Stimulated activated naive B cell treated with anti-CD40 and anti-IgM and Interleukin-4, amounts not matched to agents 10 μg/mL and 1 μg/mL and 100 μg/mL, for 72 hours (primary cell): ENCODE measurements around the gene ZNF569.
"Not testable (repeated sequence)": the region's sequence is repeated elsewhere in the genome, so short reads cannot be mapped to it uniquely, and the experiment has no call there.

ENCODE experiments used
- ATAC-seq, 2 donors: fragments of 150-1000 bp; cut with Tn5 transposase; replicated peaks; 2 replicates each; pipeline ENCODE4 v1.10.0; 2021; ENCODE audit warnings: moderate library complexity in 1 of 2
- DNase-seq: peaks from one replicate; pipeline ENCODE4 v3.0.0; 2021
- H3K27ac Mint-ChIP-seq: one replicate; pipeline ENCODE4 v1.8.0; 2022; ENCODE audit warnings: mild to moderate bottlenecking, mixed read lengths
- H3K27me3 Mint-ChIP-seq, 2 donors: one replicate each; pipeline ENCODE4 v1.8.0; 2022; ENCODE audit warnings: mixed read lengths in 2 of 2
- H3K36me3 Mint-ChIP-seq, 2 donors: one replicate each; pipeline ENCODE4 v1.8.0; 2022; ENCODE audit warnings: mixed read lengths in 2 of 2, mild to moderate bottlenecking in 1 of 2
- H3K4me1 Mint-ChIP-seq, 2 donors: one replicate each; pipeline ENCODE4 v1.8.0; 2022; ENCODE audit warnings: mixed read lengths in 2 of 2, mild to moderate bottlenecking in 1 of 2
- H3K4me3 Mint-ChIP-seq, 2 donors: one replicate each; pipeline ENCODE4 v1.8.0; 2022; ENCODE audit warnings: mild to moderate bottlenecking in 2 of 2, mixed read lengths in 2 of 2, moderate library complexity in 1 of 2
- H3K9me3 Mint-ChIP-seq, 2 donors: one replicate each; pipeline ENCODE4 v1.8.0; 2022; ENCODE audit warnings: mixed read lengths in 2 of 2, mild to moderate bottlenecking in 1 of 2

ZNF569 gene

DNA sequence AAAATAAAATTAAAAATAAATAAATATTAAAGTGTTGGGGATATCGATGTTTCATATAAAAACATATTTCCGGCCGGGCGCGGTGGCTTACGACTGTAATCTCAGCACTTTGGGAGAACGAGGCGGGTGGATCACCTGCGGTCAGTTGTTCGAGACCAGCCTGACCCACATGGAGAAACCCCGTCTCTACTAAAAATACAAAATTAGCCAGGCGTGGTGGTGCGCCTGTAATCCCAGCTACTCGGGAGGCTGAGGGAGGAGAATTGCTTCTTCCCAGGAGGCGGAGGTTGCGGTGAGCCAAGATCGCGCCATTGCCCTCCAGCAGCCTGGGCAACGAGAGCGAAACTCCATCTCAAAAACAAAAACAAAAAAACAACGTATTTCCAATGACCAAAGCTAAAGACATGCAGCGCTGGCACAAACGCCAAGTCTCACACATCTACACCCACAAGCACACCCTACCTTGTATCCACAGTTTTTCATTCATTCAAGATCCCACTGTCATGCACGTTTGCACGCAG lies 907 bp downstream of the ZNF569 start:
- Mint-ChIP-seq H3K4me3 (peak overlapping the region; percentile 84 to 100), H3K27me3 (no peaks in the 10 kb centered on the region), H3K36me3 (peaks cover 16 to 30% of the 10 kb centered on the region in 2 donors), H3K4me1 (peaks cover 22% of the 10 kb centered on the region in 2 donors), H3K27ac (peak overlapping the region; percentile 100), H3K9me3 (peaks cover 10 to 11% of the 10 kb centered on the region in 2 donors)
- ATAC-seq: no peak
- no peak for DNase-seq

DNA sequence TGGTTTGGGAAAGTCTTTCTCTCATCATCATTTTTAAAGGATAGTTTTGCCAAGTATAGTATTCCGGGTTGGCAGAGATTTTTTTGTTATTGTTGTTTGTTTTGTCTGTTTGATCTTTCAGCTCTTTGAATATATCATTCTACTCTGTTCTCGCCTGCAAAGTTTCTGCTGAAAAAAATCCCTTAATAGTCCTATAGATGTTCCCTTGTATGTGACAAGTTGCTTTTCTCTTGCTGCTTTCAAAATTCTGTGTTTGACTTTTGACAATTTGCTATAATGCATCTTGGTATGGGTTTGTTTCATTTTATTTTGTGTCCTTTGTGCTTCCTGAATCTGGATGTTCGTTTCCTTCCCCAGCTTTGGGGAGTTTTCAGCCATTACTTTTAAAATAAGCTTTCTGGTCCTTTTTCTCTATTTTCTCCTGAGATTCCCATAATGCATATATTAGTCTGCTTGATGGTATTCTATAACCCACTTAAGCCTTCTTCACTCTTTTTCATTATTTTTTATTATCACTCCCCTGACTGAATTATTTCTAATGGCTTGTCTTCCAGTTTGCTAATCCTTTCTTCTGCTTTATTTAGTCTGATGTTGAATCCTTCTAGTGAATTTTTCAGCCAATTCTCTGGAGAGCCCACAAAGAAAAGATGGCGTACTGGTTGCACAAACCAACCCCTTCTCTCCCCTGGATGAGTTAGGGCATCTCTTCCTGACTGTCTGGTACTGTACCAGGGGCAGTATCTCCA lies 14.6 kb downstream of the ZNF569 start:
- no peak for ATAC-seq
- no peaks in the 10 kb centered on the region for H3K27me3 Mint-ChIP-seq
- no peaks in the 10 kb centered on the region for H3K4me1 Mint-ChIP-seq
- no peak overlapping the region for H3K4me3 Mint-ChIP-seq
- no peak overlapping the region for H3K27ac Mint-ChIP-seq
- peaks cover 46 to 61% of the 10 kb centered on the region in 2 donors for H3K9me3 Mint-ChIP-seq
- H3K36me3 Mint-ChIP-seq: peaks cover 65 to 75% of the 10 kb centered on the region in 2 donors
- DNase-seq: no peak

DNA sequence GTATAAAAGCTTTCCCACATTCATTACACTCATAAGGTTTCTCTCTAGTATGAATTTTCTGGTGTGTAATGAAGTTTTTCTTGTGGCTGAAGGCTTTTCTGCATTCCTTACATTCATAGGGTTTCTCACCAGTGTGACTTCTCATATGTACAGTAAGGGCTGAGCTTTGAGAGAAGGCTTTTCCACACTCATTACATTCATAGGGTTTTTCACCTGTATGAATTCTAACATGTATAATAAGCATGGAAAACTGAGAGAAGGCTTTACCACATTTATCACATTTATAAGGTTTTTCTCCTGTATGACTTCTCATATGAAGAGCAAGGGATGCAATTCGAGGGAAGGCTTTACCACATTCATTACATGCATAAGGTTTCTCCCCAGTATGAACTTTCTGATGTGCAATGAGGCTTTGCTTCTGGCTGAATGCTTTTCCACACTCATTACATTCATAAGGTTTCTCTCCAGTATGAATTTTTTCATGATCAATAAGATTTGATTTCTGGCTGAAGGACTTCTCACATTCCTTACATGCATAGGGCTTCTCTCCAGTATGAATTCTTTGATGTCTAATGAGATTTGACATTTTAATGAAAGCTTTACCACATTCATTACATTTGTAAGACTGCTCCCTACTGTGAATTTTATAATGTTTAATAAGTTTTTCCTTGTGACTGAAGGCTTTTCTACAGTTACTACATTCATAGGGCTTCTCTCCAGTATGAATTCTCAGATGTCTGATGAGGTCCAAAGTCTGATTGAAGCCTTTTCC lies 53.7 kb downstream of the ZNF569 start:
- DNase-seq: no peak
- Mint-ChIP-seq H3K27ac (no peak overlapping the region), H3K9me3 (peaks cover 21 to 26% of the 10 kb centered on the region in 2 donors), H3K4me1 (no peaks in the 10 kb centered on the region), H3K27me3 (no peaks in the 10 kb centered on the region), H3K36me3 (peaks cover 52 to 74% of the 10 kb centered on the region in 2 donors), H3K4me3 (no peak overlapping the region)
- no peak for ATAC-seq

DNA sequence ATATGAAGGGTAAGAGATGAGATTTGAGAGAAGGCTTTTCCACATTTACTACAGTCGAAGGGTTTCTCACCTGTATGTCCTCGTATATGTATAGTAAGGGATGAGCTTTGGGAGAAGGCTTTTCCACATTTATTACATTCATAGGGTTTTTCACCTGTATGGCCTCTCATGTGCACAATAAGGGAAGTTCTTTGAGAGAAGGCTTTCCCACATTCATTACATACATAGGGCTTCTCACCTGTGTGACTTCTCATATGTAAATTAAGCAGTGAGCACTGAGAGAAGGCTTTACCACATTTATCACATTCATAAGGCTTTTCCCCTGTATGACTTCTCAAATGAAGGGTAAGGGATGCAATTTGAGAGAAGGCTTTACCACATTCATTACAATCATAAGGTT lies 54.5 kb downstream of the ZNF569 start:
- Mint-ChIP-seq H3K27me3 (no peaks in the 10 kb centered on the region), H3K36me3 (peaks cover 48 to 69% of the 10 kb centered on the region in 2 donors), H3K9me3 (peaks cover 19 to 22% of the 10 kb centered on the region in 2 donors), H3K27ac (no peak overlapping the region), H3K4me3 (no peak overlapping the region), H3K4me1 (no peaks in the 10 kb centered on the region)
- DNase-seq (no peak), ATAC-seq (no peak)

DNA sequence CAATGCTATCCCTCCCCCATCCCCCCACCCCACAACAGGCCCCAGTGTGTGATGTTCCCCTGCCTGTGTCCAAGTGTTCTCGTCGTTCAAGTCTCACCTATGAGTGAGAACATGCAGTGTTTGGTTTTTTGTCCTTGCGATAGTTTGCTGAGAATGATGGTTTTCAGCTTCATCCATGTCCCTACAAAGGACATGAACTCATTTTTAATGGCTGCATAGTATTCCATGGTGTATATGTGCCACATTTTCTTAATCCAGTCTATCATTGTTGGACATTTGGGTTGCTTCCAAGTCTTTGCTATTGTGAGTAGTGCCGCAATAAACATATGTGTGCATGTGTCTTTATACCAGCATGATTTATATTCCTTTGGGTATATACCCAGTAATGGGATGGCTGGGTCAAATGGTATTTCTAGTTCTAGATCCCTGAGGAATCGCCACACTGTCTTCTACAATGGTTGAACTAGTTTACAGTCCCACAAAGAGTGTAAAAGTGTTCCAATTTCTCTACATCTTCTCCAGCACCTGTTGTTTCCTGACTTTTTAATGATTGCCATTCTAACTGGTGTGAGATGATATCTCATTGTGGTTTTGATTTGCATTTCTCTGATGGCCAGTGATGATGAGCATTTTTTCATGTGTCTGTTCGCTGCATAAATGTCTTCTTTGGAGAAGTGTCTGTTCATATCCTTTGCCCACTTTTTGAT lies 61.0 kb downstream of the ZNF569 start:
- H3K4me3 Mint-ChIP-seq, H3K27me3 Mint-ChIP-seq, ATAC-seq, H3K27ac Mint-ChIP-seq, DNase-seq, H3K4me1 Mint-ChIP-seq: not testable (repeated sequence)
- Mint-ChIP-seq H3K36me3 (peaks cover 15 to 32% of the 10 kb centered on the region in 2 donors), H3K9me3 (peaks cover 19 to 46% of the 10 kb centered on the region in 2 donors)

DNA sequence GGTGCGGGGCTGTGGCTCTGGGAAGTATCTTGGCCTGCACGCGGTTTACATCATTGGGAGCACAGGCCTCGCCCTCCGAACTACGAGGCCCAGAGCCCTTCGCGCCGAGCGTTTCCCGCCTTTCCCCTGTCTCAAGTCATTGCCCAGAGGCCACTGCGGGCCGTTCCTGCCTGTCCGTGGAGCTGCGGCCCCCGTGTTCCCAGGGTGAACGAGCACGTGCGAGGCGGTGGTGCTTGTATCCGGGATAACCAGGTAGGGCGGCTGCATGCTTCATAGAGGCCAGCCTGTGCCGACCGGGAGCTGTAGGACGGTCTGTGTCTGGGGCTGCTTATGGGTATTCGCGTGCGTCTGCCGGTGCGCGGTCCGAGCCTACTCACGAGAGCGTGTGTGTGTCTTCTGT lies 63.8 kb downstream of the ZNF569 start:
- ATAC-seq: no peak
- peak overlapping the region in 1 of 2 donors; percentile 14 for H3K4me3 Mint-ChIP-seq

DNA sequence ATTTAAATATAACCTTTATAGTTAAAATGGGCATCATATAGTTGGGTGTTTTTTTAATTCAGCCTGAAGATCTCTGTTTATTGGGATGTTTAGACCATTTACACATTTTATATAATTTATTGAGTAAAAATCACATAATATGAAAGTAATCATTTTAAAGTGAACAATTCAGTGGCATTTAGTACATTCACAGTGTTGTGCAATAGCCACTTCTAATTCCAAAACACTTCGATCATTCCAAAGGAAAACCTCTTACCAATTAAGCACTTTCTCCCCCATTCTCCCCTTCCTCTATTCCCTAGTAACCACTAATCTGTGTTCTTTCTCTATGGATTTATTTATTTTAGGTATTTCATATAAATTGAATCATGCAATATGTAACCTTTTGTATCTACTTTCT lies 66.2 kb downstream of the ZNF569 start:
- Mint-ChIP-seq H3K36me3 (peaks cover 19 to 20% of the 10 kb centered on the region in 2 donors), H3K9me3 (peaks cover 31 to 53% of the 10 kb centered on the region in 2 donors), H3K27ac (no peak overlapping the region), H3K4me3 (no peak overlapping the region), H3K4me1 (no peaks in the 10 kb centered on the region), H3K27me3 (no peaks in the 10 kb centered on the region)
- no peak for ATAC-seq
- no peak for DNase-seq

More for the DNA sequence above, 63.8 kb downstream of the ZNF569 start:
- peaks cover 21 to 24% of the 10 kb centered on the region in 2 donors for H3K36me3 Mint-ChIP-seq
- H3K27me3 Mint-ChIP-seq: no peaks in the 10 kb centered on the region
- peaks cover 27 to 53% of the 10 kb centered on the region in 2 donors for H3K9me3 Mint-ChIP-seq
- no peak overlapping the region for H3K27ac Mint-ChIP-seq
- H3K4me1 Mint-ChIP-seq: no peaks in the 10 kb centered on the region
- no peak for DNase-seq

DNA sequence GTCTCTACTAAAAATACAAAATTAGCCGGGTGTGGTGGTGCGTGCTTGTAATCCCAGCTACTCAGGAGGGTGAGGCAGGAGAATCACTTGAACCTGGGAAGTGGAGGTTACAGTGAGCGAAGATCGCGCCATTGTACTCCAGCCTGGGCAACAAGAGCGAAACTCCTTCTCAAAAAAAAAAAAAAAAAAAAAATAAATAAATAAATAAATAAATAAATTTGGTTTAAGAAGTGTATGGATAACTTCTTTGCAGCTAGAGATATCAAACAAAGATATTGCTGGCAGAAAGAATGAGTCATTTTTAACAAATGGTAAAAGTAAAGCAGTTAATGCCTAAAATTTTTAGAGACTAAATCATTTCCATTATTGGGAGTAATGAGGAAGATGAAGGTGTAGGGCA lies 75.8 kb downstream of the ZNF569 start:
- not testable (repeated sequence) for ATAC-seq, DNase-seq, H3K27me3 Mint-ChIP-seq, H3K4me1 Mint-ChIP-seq, H3K27ac Mint-ChIP-seq
- Mint-ChIP-seq H3K4me3 (peak overlapping the region in 1 of 2 donors; percentile 55), H3K9me3 (peaks cover 33 to 37% of the 10 kb centered on the region in 2 donors), H3K36me3 (peaks cover 47 to 53% of the 10 kb centered on the region in 2 donors)

DNA sequence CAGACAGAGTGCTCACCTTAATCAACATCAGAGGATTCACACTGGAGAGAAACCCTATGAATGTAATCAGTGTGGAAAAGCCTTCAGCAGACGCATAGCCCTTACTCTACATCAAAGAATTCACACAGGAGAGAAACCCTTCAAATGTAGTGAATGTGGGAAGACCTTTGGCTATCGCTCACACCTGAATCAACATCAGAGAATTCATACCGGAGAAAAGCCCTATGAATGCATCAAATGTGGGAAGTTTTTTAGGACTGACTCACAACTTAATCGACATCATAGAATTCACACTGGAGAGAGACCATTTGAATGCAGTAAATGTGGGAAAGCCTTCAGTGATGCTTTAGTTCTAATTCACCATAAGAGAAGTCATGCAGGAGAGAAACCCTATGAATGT lies 78.0 kb downstream of the ZNF569 start:
- no peaks in the 10 kb centered on the region for H3K4me1 Mint-ChIP-seq
- H3K27me3 Mint-ChIP-seq: no peaks in the 10 kb centered on the region
- no peak for DNase-seq
- peaks cover 58 to 71% of the 10 kb centered on the region in 2 donors for H3K36me3 Mint-ChIP-seq
- no peak for ATAC-seq
- H3K27ac Mint-ChIP-seq: no peak overlapping the region
- H3K4me3 Mint-ChIP-seq: no peak overlapping the region
- H3K9me3 Mint-ChIP-seq: peaks cover 35 to 36% of the 10 kb centered on the region in 2 donors

DNA sequence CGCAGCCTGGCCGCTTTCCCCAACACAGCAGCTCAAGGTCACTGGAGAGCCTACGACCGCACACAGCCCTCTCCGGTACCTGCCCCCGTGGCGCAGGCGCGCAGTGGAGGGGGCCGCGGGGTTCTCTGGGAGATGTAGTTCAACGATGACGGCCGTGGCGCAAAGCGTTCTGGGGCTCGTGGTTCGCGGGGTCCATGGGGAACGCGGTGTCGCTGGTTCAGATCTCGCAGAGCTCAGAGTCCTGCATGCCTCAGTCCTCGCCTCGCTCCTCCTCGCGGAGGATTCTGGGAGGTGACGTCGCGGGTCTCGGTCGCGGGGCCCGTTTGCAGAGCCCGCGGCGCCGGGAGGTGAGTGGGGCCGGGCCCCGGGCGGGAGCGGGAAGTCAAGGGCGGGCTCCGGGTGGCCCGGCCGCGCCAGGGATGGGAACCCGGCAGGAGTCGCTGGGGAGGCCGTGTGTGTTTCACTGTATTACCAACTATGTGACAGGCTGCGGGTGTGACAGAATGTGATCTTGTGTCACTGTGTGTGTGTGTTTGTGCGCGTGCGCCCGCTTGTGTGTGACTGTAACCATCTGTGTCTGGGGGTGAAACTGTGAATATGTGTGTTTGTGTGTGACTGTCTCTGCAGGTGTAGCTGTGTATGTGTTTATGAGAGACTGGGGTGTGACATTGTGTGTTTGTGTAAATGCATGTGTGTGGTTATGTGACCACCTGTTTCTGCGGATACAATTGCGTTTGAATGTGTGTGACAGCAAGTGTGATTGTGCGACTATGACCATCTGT lies 96.2 kb downstream of the ZNF569 start, which contains the start of gene ZNF527:
Gene ZNF527, plus strand, starts transcription at position 220 of the 782 bp plus-strand sequence. CDS start 3,100 bp downstream, outside the sequence.
- peaks cover 16 to 19% of the 10 kb centered on the region in 2 donors for H3K36me3 Mint-ChIP-seq
- peaks cover 6 to 10% of the 10 kb centered on the region in 2 donors for H3K9me3 Mint-ChIP-seq
- peak within 1 kb of the TSS; percentile 96 to 99 for H3K4me3 Mint-ChIP-seq

DNA sequence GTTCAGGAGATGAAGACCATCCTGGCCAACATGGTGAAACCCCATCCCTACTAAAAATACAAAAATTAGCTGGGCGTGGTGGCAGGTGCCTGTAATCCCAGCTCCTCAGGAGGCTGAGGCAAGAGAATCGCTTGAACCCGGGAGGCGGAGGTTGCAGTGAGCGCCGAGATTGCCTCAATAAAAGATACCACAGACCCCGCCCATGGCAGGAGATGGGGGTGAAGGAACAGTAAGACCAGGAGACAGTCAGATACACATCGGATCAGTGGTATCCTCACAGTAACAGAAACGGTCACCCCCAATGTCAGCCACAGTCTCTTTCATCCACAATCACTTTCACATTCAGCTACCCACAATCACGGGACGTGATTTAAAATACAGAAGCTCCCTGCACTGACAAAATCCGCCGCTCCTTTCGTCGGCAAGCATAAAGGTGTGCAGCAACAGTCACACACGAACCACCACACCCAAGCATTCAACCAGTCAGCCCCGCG lies 96.8 kb downstream of the ZNF569 start:
- DNase-seq: not testable (repeated sequence)
- Mint-ChIP-seq H3K4me1 (peaks cover 7 to 23% of the 10 kb centered on the region in 2 donors), H3K4me3 (peak overlapping the region; percentile 96 to 99)

More for the DNA sequence above, 96.2 kb downstream of the ZNF569 start, which contains the start of gene ZNF527:
- DNase-seq (peak; percentile 98), ATAC-seq (peak; percentile 98 to 99)
- H3K27me3 Mint-ChIP-seq: no peaks in the 10 kb centered on the region
- H3K27ac Mint-ChIP-seq: peak within 1 kb of the TSS; percentile 99
- peaks cover 7 to 23% of the 10 kb centered on the region in 2 donors for H3K4me1 Mint-ChIP-seq

DNA sequence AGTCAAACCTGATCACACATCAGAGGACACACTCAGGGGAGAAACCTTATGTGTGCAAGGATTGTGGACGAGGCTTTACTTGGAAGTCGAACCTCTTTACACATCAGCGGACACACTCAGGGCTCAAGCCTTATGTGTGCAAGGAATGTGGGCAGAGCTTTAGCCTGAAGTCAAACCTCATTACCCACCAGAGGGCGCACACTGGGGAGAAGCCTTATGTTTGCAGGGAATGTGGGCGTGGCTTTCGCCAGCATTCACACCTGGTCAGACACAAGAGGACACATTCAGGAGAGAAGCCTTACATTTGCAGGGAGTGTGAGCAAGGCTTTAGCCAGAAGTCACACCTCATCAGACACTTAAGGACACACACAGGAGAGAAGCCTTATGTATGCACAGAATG lies 104.5 kb downstream of the ZNF569 start:
- ATAC-seq (no peak), DNase-seq (no peak)
- H3K27me3 Mint-ChIP-seq: no peaks in the 10 kb centered on the region
- peaks cover 30 to 31% of the 10 kb centered on the region in 2 donors for H3K9me3 Mint-ChIP-seq
- no peaks in the 10 kb centered on the region for H3K4me1 Mint-ChIP-seq
- peaks cover 64 to 79% of the 10 kb centered on the region in 2 donors for H3K36me3 Mint-ChIP-seq
- H3K27ac Mint-ChIP-seq: peak overlapping the region; percentile 86
- H3K4me3 Mint-ChIP-seq: no peak overlapping the region

More for the DNA sequence above, 96.8 kb downstream of the ZNF569 start:
- not testable (repeated sequence) for H3K27me3 Mint-ChIP-seq
- peak; percentile 40 to 41 for ATAC-seq
- peaks cover 19 to 23% of the 10 kb centered on the region in 2 donors for H3K36me3 Mint-ChIP-seq
- H3K9me3 Mint-ChIP-seq: peaks cover 11 to 12% of the 10 kb centered on the region in 2 donors
- peak overlapping the region; percentile 99 for H3K27ac Mint-ChIP-seq

DNA sequence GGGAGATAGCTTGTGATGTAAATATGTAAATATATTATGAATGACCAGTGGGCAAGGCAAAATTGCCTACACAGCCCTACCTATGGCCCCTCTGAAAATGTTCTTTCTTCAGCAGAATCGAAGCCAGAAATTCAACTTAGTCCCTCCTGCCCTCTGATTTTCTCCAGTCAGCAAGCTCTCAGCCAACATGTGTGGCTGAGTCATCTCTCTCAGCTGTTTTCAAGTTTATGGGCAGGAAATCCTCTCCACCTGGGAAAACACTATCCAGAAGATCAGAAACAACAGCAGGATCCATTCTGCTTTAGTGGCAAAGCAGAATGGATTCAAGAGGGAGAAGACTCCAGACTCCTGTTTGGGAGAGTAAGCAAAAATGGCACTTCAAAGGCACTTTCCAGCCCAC lies 105.2 kb downstream of the ZNF569 start:
- Mint-ChIP-seq H3K9me3 (peaks cover 32 to 35% of the 10 kb centered on the region in 2 donors), H3K36me3 (peaks cover 71 to 86% of the 10 kb centered on the region in 2 donors), H3K4me3 (no peak overlapping the region), H3K27me3 (no peaks in the 10 kb centered on the region), H3K4me1 (no peaks in the 10 kb centered on the region), H3K27ac (no peak overlapping the region)
- no peak for DNase-seq
- no peak for ATAC-seq
